Trophoblast cell (in vitro differentiated cells and primary cell): ENCODE data around the gene EVL.

Experiments
- DNase-seq, 2 donors: peaks; one replicate each; pipeline ENCODE4 v3.0.0-alpha.2; 2016
- H2AFZ ChIP-seq: 2 replicates; pipeline ENCODE4 v1.6.1; 2013; ENCODE audit warnings: low read length, moderate library complexity, mild to moderate bottlenecking; ENCODE audit not compliant: insufficient read depth, poor library complexity
- H2AK5ac ChIP-seq: 2 replicates; pipeline ENCODE4 v1.6.1; 2013; ENCODE audit warnings: mild to moderate bottlenecking, low read length
- H2BK120ac ChIP-seq: 2 replicates; pipeline ENCODE4 v1.6.1; 2013; ENCODE audit warnings: low read length, mild to moderate bottlenecking, moderate library complexity; ENCODE audit not compliant: insufficient read depth, poor library complexity
- H2BK12ac ChIP-seq: 2 replicates; pipeline ENCODE4 v1.6.1; 2013; ENCODE audit warnings: mild to moderate bottlenecking, low read length, moderate library complexity
- H2BK5ac ChIP-seq: 2 replicates; pipeline ENCODE4 v1.6.1; 2013; ENCODE audit warnings: low read length, low read depth, moderate library complexity, mild to moderate bottlenecking; ENCODE audit not compliant: poor library complexity
- H3K14ac ChIP-seq: 2 replicates; pipeline ENCODE4 v1.6.1; 2013; ENCODE audit warnings: mild to moderate bottlenecking, low read length
- H3K18ac ChIP-seq: 2 replicates; pipeline ENCODE4 v1.6.1; 2013; ENCODE audit warnings: mild to moderate bottlenecking, low read length
- H3K23ac ChIP-seq: 2 replicates; pipeline ENCODE4 v1.6.1; 2013; ENCODE audit warnings: low read length
- H3K27ac ChIP-seq: 2 replicates; pipeline ENCODE4 v1.5.1; 2013; ENCODE audit warnings: low read depth, mild to moderate bottlenecking, inconsistent platforms, low read length, moderate library complexity
- H3K27me3 ChIP-seq: 2 replicates; pipeline ENCODE4 v1.6.1; 2013; ENCODE audit warnings: inconsistent platforms, mild to moderate bottlenecking, low read length, moderate library complexity; ENCODE audit not compliant: insufficient read depth
- H3K36me3 ChIP-seq, 2 experiments: 1 replicate in 1 of 2; 2 replicates in 1 of 2; pipeline ENCODE4 v1.6.1; 2013; ENCODE audit warnings: low read length in 2 of 2, mild to moderate bottlenecking in 2 of 2, moderate library complexity in 1 of 2; ENCODE audit not compliant: insufficient read depth in 2 of 2, control insufficient read depth in 1 of 2
- H3K4ac ChIP-seq: 2 replicates; pipeline ENCODE4 v1.6.1; 2013; ENCODE audit warnings: low read depth, mild to moderate bottlenecking, low read length, moderate library complexity
- H3K4me1 ChIP-seq, 2 experiments: 1 replicate in 1 of 2; 2 replicates in 1 of 2; pipeline ENCODE4 v1.6.1; 2013; ENCODE audit warnings: low read length in 2 of 2, mild to moderate bottlenecking in 2 of 2, moderate library complexity in 1 of 2; ENCODE audit not compliant: insufficient read depth in 2 of 2, control insufficient read depth in 1 of 2
- H3K4me2 ChIP-seq: 2 replicates; pipeline ENCODE4 v1.6.1; 2013; ENCODE audit warnings: inconsistent platforms, mild to moderate bottlenecking, low read length, moderate library complexity
- H3K4me3 ChIP-seq: 2 replicates; pipeline ENCODE4 v1.5.1; 2013; ENCODE audit warnings: mild to moderate bottlenecking, low read depth, low read length, inconsistent platforms
- H3K79me1 ChIP-seq: one replicate; pipeline ENCODE4 v1.6.1; 2013; ENCODE audit warnings: low read length
- H3K79me2 ChIP-seq: 2 replicates; pipeline ENCODE4 v1.6.1; 2013; ENCODE audit warnings: low read length, mild to moderate bottlenecking; ENCODE audit not compliant: control insufficient read depth, insufficient read depth, poor library complexity
- H3K9ac ChIP-seq: 2 replicates; pipeline ENCODE4 v1.6.1; 2013; ENCODE audit warnings: mild to moderate bottlenecking, low read length
- H3K9me3 ChIP-seq: 2 replicates; pipeline ENCODE4 v1.6.1; 2013; ENCODE audit warnings: low read depth, mild to moderate bottlenecking, control low read depth, inconsistent platforms, low read length; ENCODE audit not compliant: insufficient read depth
- H4K12ac ChIP-seq: 2 replicates; pipeline ENCODE4 v1.6.1; 2013; ENCODE audit warnings: low read depth, mild to moderate bottlenecking, low read length, moderate library complexity
- H4K8ac ChIP-seq: 2 replicates; pipeline ENCODE4 v1.6.1; 2013; ENCODE audit warnings: low read depth, mild to moderate bottlenecking, low read length, moderate library complexity
- H4K91ac ChIP-seq: one replicate; pipeline ENCODE4 v1.6.1; 2013; ENCODE audit warnings: low read depth, mild to moderate bottlenecking, low read length, moderate library complexity
- WGBS: extraction: QIAGEN DNeasy Blood & Tissue Kit; methylation state at CpG from one replicate; pipeline ENCODE4 v1.1.7; 2013; ENCODE audit warnings: missing lambda C conversion rate; ENCODE audit not compliant: insufficient read length, insufficient coverage; ENCODE audit errors: extremely low coverage; 5-methylcytosine and 5-hydroxymethylcytosine counted together

The EVL gene

GRCh38 chr14:100160534-100160916 lies 95.3 kb downstream of the EVL start:
- H3K18ac ChIP-seq = no peak overlapping the region
- no CpG with 5 or more reads among the region's 7 CpGs for WGBS

GRCh38 chr14:100165376-100165775 lies 100.2 kb downstream of the EVL start:
- Histone ChIP-seq H3K27me3 (peaks cover 11% of the 10 kb centered on the region), H3K4ac (no peak overlapping the region), H3K4me3 (no peak overlapping the region), H2BK12ac (no peak overlapping the region), H3K4me2 (peak overlapping the region; percentile 39), H2AFZ (no peak overlapping the region), H3K9ac (no peak overlapping the region), H3K79me1 (no peaks in the 10 kb centered on the region), H3K14ac (no peak overlapping the region), H2BK120ac (no peak overlapping the region), H3K27ac (no peak overlapping the region), H3K9me3 (peaks cover 11% of the 10 kb centered on the region), H3K4me1 (no peaks in the 10 kb centered on the region), H3K23ac (no peak overlapping the region), H2BK5ac (no peak overlapping the region), H4K8ac (no peak overlapping the region), H3K18ac (no peak overlapping the region), H2AK5ac (no peak overlapping the region), H4K12ac (no peak overlapping the region), H3K36me3 (no peaks in the 10 kb centered on the region), H4K91ac (no peak overlapping the region), H3K79me2 (no peaks in the 10 kb centered on the region)
- no CpG with 5 or more reads among the region's 27 CpGs for WGBS
- DNase-seq = no peak

More at GRCh38 chr14:100160534-100160916, 95.3 kb downstream of the EVL start:
- Histone ChIP-seq H3K36me3 (no peaks in the 10 kb centered on the region), H3K4me3 (no peak overlapping the region), H3K23ac (no peak overlapping the region), H3K79me2 (no peaks in the 10 kb centered on the region), H3K14ac (no peak overlapping the region), H2AK5ac (no peak overlapping the region), H3K4me1 (peaks cover 3 to 7% of the 10 kb centered on the region in 2 experiments), H3K27ac (no peak overlapping the region), H3K4ac (no peak overlapping the region), H3K79me1 (no peaks in the 10 kb centered on the region), H4K8ac (no peak overlapping the region), H2BK12ac (no peak overlapping the region), H3K27me3 (peaks cover 30% of the 10 kb centered on the region), H3K9ac (no peak overlapping the region), H2BK120ac (no peak overlapping the region), H3K4me2 (no peak overlapping the region), H2BK5ac (no peak overlapping the region), H4K91ac (no peak overlapping the region), H4K12ac (no peak overlapping the region), H2AFZ (no peak overlapping the region), H3K9me3 (peaks cover 16% of the 10 kb centered on the region)
- DNase-seq = peak; percentile 23 to 40

GRCh38 chr14:100165831-100166440 lies 100.7 kb downstream of the EVL start:
- Histone ChIP-seq H2BK12ac (no peak overlapping the region), H3K9me3 (peaks cover 9% of the 10 kb centered on the region), H2BK5ac (no peak overlapping the region), H3K4me2 (peak overlapping the region; percentile 39), H2AK5ac (no peak overlapping the region), H3K14ac (no peak overlapping the region), H2AFZ (no peak overlapping the region), H3K4me1 (no peaks in the 10 kb centered on the region), H4K91ac (no peak overlapping the region), H3K18ac (no peak overlapping the region), H4K8ac (no peak overlapping the region), H3K23ac (no peak overlapping the region), H2BK120ac (no peak overlapping the region), H3K9ac (no peak overlapping the region), H3K79me2 (no peaks in the 10 kb centered on the region), H3K27me3 (peaks cover 7% of the 10 kb centered on the region), H3K79me1 (no peaks in the 10 kb centered on the region), H3K4ac (no peak overlapping the region), H3K36me3 (no peaks in the 10 kb centered on the region), H4K12ac (no peak overlapping the region), H3K4me3 (no peak overlapping the region), H3K27ac (no peak overlapping the region)
- no CpG with 5 or more reads among the region's 16 CpGs for WGBS
- DNase-seq = no peak

GRCh38 chr14:100168506-100168905 lies 103.3 kb downstream of the EVL start:
- Histone ChIP-seq H3K4me1 (no peaks in the 10 kb centered on the region), H3K79me1 (no peaks in the 10 kb centered on the region), H3K14ac (no peak overlapping the region), H3K27me3 (peaks cover 2% of the 10 kb centered on the region), H3K4ac (no peak overlapping the region), H2BK12ac (no peak overlapping the region), H3K23ac (no peak overlapping the region), H2BK120ac (no peak overlapping the region), H3K4me2 (no peak overlapping the region), H4K91ac (no peak overlapping the region), H3K4me3 (peak overlapping the region; percentile 50), H2BK5ac (no peak overlapping the region), H3K36me3 (no peaks in the 10 kb centered on the region), H3K9me3 (peaks cover 9% of the 10 kb centered on the region), H3K79me2 (no peaks in the 10 kb centered on the region), H3K18ac (no peak overlapping the region), H3K9ac (no peak overlapping the region), H4K12ac (no peak overlapping the region), H2AK5ac (no peak overlapping the region), H4K8ac (no peak overlapping the region), H3K27ac (no peak overlapping the region), H2AFZ (no peak overlapping the region)
- no peak for DNase-seq
- no CpG with 5 or more reads among the region's 1 CpG for WGBS
